OCI-LY3 (cell line): ENCODE measurements around the gene SDK2.

Source experiments
- EZH2phosphoT487 ChIP-seq: fragments of 200-600 bp; shearing (Covaris generic); IDR thresholded peaks from 2 replicates; pipeline ENCODE4 v1.6.1; 2018; ENCODE audit warnings: antibody characterized with exemption, mixed run types, low read depth
- TF ChIP-seq, protein P1 (sequence below): fragments of 200-600, 300-600 bp; sonication (generic); IDR thresholded peaks from 2 replicates; pipeline ENCODE4 v1.5.1; 2014; ENCODE audit warnings: antibody characterized with exemption, low read length, low read depth

DNA sequence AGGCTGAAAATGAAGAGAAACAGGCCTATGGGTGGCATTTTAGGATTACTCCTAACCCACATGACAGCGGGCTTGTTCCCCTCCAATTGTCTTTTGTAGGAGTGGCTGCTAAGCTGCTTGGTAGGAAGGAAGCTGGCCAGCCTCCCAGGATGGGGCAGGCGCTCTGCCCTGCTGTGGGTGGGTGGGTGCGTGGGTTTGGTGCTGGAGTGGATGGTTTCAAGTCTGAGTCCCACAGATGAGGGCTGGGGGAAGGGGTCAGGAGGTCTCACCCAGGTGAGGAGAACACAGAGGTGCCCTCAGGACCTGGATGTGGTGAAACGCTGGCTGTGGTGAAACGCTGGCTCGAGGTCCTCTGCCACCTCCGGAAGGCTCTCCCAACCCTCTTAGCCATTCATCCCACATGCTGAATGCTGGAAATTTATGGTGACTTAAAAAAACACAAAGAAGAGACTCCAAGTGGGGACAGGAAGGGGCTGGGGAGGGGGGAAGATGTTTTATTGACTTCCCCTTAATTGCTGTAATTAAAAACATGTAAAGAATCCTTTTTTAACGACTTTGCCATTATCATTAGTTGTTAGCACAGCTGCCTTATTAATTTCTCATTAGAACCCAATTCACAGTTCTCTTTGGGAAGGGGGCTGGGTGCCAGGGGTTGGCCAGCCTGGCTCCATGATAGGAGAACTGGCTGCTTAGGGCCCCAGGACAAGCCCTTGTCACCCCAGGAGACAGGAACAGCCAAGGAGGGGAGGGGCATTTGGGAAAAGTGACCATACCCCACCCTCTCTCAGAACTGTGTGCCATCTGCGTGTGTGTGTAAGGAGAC, 178.9 kb downstream of the SDK2 start:
- TF ChIP-seq, protein P1, sequence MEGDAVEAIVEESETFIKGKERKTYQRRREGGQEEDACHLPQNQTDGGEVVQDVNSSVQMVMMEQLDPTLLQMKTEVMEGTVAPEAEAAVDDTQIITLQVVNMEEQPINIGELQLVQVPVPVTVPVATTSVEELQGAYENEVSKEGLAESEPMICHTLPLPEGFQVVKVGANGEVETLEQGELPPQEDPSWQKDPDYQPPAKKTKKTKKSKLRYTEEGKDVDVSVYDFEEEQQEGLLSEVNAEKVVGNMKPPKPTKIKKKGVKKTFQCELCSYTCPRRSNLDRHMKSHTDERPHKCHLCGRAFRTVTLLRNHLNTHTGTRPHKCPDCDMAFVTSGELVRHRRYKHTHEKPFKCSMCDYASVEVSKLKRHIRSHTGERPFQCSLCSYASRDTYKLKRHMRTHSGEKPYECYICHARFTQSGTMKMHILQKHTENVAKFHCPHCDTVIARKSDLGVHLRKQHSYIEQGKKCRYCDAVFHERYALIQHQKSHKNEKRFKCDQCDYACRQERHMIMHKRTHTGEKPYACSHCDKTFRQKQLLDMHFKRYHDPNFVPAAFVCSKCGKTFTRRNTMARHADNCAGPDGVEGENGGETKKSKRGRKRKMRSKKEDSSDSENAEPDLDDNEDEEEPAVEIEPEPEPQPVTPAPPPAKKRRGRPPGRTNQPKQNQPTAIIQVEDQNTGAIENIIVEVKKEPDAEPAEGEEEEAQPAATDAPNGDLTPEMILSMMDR: no peak
- TF ChIP-seq EZH2phosphoT487: no peak
